Neural progenitor cell (in vitro differentiated cells): ENCODE data around the gene WASHC4. TPM values are rescaled to one million over a fixed set of nuclear protein-coding genes. Genes with fewer than 3 reads are reported as not detected.
A peak's percentile ranks its signal among the peaks of the same experiment; 100 is the strongest.

Source experiments
- DNase-seq: peaks from one replicate; pipeline ENCODE4 v3.0.0-alpha.2; 2016; ENCODE audit warnings: low spot score
- H2AFZ ChIP-seq: fragments of 200-600 bp; sonication (generic); replicated peaks from 2 replicates; pipeline ENCODE4 v1.6.1; 2016; ENCODE audit warnings: antibody characterized with exemption
- H3F3A ChIP-seq: fragments of 200-600 bp; sonication (generic); 2 replicates; pipeline ENCODE4 v1.6.1; 2016; ENCODE audit warnings: antibody characterized with exemption, low read depth
- H3K27ac ChIP-seq: fragments of 200-600 bp; sonication (generic); 2 replicates; pipeline ENCODE4 v1.5.1; 2016; ENCODE audit warnings: mild to moderate bottlenecking
- H3K27me3 ChIP-seq: fragments of 200-600 bp; sonication (generic); 2 replicates; pipeline ENCODE4 v1.6.1; 2016; ENCODE audit warnings: mild to moderate bottlenecking, moderate library complexity
- H3K36me3 ChIP-seq: fragments of 200-600 bp; sonication (generic); 2 replicates; pipeline ENCODE4 v1.5.1; 2016
- H3K4me1 ChIP-seq: fragments of 200-600 bp; sonication (generic); 2 replicates; pipeline ENCODE4 v1.6.1; 2016; ENCODE audit warnings: mixed run types
- H3K4me2 ChIP-seq: fragments of 200-600 bp; sonication (generic); 2 replicates; pipeline ENCODE4 v1.6.1; 2016
- H3K4me3 ChIP-seq: fragments of 200-600 bp; sonication (generic); 2 replicates; pipeline ENCODE4 v1.5.1; 2016
- H3K79me2 ChIP-seq: fragments of 200-600 bp; sonication (generic); 2 replicates; pipeline ENCODE4 v1.6.1; 2016; ENCODE audit warnings: low read depth
- H3K9ac ChIP-seq: fragments of 200-600 bp; sonication (generic); 2 replicates; pipeline ENCODE4 v1.6.1; 2016
- H3K9me3 ChIP-seq: fragments of 200-600 bp; sonication (generic); 2 replicates; pipeline ENCODE4 v1.5.1; 2016; ENCODE audit warnings: low read depth
- H4K20me1 ChIP-seq: fragments of 200-600 bp; sonication (generic); 2 replicates; pipeline ENCODE4 v1.6.1; 2016; ENCODE audit warnings: low read depth
- H3K27ac Mint-ChIP-seq: 3 replicates; pipeline ENCODE4 v1.8.0; 2021; ENCODE audit warnings: mixed read lengths
- H3K27me3 Mint-ChIP-seq: 2 replicates; pipeline ENCODE4 v1.8.0; 2022; ENCODE audit warnings: low read depth, mild to moderate bottlenecking, inconsistent platforms, moderate library complexity, mixed read lengths; ENCODE audit not compliant: insufficient read depth
- H3K36me3 Mint-ChIP-seq: 3 replicates; pipeline ENCODE4 v1.8.0; 2021; ENCODE audit warnings: mixed read lengths
- H3K4me1 Mint-ChIP-seq: 3 replicates; pipeline ENCODE4 v1.8.0; 2021; ENCODE audit warnings: mixed read lengths
- H3K4me3 Mint-ChIP-seq: 3 replicates; pipeline ENCODE4 v1.8.0; 2021; ENCODE audit warnings: mild to moderate bottlenecking, moderate library complexity, mixed read lengths
- H3K9me3 Mint-ChIP-seq: 3 replicates; pipeline ENCODE4 v1.8.0; 2020; ENCODE audit warnings: mixed read lengths
- CTCF ChIP-seq: fragments of 200-600 bp; sonication (generic); IDR thresholded peaks from 2 replicates; pipeline ENCODE4 v1.5.1; 2017; ENCODE audit warnings: antibody characterized with exemption, mild to moderate bottlenecking
- EZH2 ChIP-seq: fragments of 200-600 bp; sonication (generic); IDR thresholded peaks from 2 replicates; pipeline ENCODE4 v1.6.1; 2017; ENCODE audit warnings: antibody characterized with exemption, mild to moderate bottlenecking, moderate library complexity
- EZH2phosphoT487 ChIP-seq: fragments of 200-600 bp; sonication (generic); IDR thresholded peaks from 2 replicates; pipeline ENCODE4 v1.6.1; 2017; ENCODE audit warnings: antibody characterized with exemption
- total RNA-seq: library from RNA; depleted of rRNA; stranded (reverse); fragments of >200 nt; gene quantifications from 2 replicates; pipeline ENCODE4 v1.2.3, GENCODE V29; 2015; ENCODE audit warnings: low replicate concordance

Gene WASHC4
- total RNA-seq, 1 donor from 2014 or later = 81.1 TPM

DNA sequence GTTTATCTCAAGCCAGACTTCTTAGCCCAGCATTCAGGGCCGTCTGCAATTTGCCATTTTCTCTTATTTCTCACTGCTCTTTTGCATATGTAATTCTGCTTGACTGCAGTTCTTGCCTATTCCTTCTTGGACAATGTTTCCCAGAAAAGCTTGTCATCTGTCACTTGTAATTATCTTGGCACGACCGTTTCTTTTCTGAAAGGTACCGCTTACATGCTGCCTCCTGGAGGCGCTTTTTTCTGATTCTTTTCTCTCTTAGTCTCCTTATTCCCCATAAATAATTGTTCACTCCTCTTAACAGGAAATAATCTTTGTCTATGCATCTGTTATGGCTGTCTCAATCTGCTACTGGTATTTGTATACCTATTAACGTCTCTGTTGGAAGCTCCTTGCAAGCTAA, 22.0 kb upstream of the WASHC4 start:
- Histone ChIP-seq H3K27ac (no peak overlapping the region), H4K20me1 (no peaks in the 10 kb centered on the region), H3K9me3 (no peaks in the 10 kb centered on the region), H3F3A (peaks cover 12% of the 10 kb centered on the region), H3K27me3 (peaks cover 39% of the 10 kb centered on the region), H3K79me2 (no peaks in the 10 kb centered on the region), H3K9ac (no peak overlapping the region), H2AFZ (no peak overlapping the region), H3K4me2 (no peak overlapping the region), H3K4me1 (peaks cover 8% of the 10 kb centered on the region), H3K4me3 (no peak overlapping the region), H3K36me3 (no peaks in the 10 kb centered on the region)
- no peaks in the 10 kb centered on the region for H3K36me3 Mint-ChIP-seq
- TF ChIP-seq EZH2 (no peak), CTCF (no peak), EZH2phosphoT487 (no peak)
- H3K9me3 Mint-ChIP-seq = peaks cover 8% of the 10 kb centered on the region
- H3K4me3 Mint-ChIP-seq = peak overlapping the region; percentile 52
- peaks cover 10% of the 10 kb centered on the region for H3K4me1 Mint-ChIP-seq
- peaks cover 11% of the 10 kb centered on the region for H3K27me3 Mint-ChIP-seq
- DNase-seq = no peak
- H3K27ac Mint-ChIP-seq = no peak overlapping the region

DNA sequence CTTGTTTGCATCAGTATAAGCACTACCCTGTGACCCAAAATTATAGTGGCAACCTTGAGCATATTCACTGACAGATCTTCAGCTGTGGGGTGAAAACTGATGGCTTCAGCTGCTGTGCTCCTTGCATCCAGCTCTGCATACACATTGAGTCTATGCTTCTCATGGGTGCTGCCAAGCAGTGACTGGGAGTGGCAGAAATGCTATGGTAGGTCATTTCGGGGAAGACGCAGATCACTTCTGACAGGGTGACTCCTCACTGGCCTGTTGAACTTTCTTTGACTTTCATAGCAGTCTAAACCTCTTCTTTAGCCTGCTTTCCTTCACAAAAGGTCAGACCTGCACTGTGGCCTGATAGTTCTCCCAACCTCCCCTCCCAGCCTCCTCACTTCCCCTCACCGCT, 17.7 kb upstream of the WASHC4 start:
- H3K36me3 ChIP-seq = no peaks in the 10 kb centered on the region
- no peaks in the 10 kb centered on the region for H3K9me3 ChIP-seq
- no peak for DNase-seq
- peaks cover 17% of the 10 kb centered on the region for H3F3A ChIP-seq
- no peak overlapping the region for H3K27ac ChIP-seq
- Mint-ChIP-seq H3K27ac (no peak overlapping the region), H3K36me3 (peaks cover 1% of the 10 kb centered on the region), H3K9me3 (peaks cover 16% of the 10 kb centered on the region), H3K27me3 (peaks cover 9% of the 10 kb centered on the region), H3K4me1 (peaks cover 10% of the 10 kb centered on the region), H3K4me3 (no peak overlapping the region)
- H3K9ac ChIP-seq = no peak overlapping the region
- no peak overlapping the region for H3K4me3 ChIP-seq
- no peaks in the 10 kb centered on the region for H4K20me1 ChIP-seq
- TF ChIP-seq EZH2phosphoT487 (no peak), CTCF (no peak), EZH2 (no peak)
- H3K79me2 ChIP-seq = no peaks in the 10 kb centered on the region
- H3K4me1 ChIP-seq = peaks cover 5% of the 10 kb centered on the region
- H3K27me3 ChIP-seq = peaks cover 8% of the 10 kb centered on the region
- H2AFZ ChIP-seq = peak overlapping the region; percentile 14
- no peak overlapping the region for H3K4me2 ChIP-seq

GRCh38 chr12:105090361-105090760, 17.2 kb upstream of the WASHC4 start:
- H3K27me3 Mint-ChIP-seq = peaks cover 11% of the 10 kb centered on the region
- H3K4me3 ChIP-seq = no peak overlapping the region
- peaks cover 1% of the 10 kb centered on the region for H3K36me3 Mint-ChIP-seq
- no peak for DNase-seq
- TF ChIP-seq EZH2phosphoT487 (no peak), EZH2 (no peak), CTCF (no peak)
- no peaks in the 10 kb centered on the region for H4K20me1 ChIP-seq
- peaks cover 10% of the 10 kb centered on the region for H3K4me1 Mint-ChIP-seq
- peaks cover 20% of the 10 kb centered on the region for H3K9me3 Mint-ChIP-seq
- no peak overlapping the region for H3K27ac Mint-ChIP-seq
- peaks cover 3% of the 10 kb centered on the region for H3K27me3 ChIP-seq
- H3F3A ChIP-seq = peaks cover 15% of the 10 kb centered on the region
- H3K4me2 ChIP-seq = no peak overlapping the region
- H3K36me3 ChIP-seq = no peaks in the 10 kb centered on the region
- no peak overlapping the region for H3K4me3 Mint-ChIP-seq
- no peak overlapping the region for H3K27ac ChIP-seq
- H3K79me2 ChIP-seq = no peaks in the 10 kb centered on the region
- no peak overlapping the region for H2AFZ ChIP-seq
- no peaks in the 10 kb centered on the region for H3K9me3 ChIP-seq
- H3K4me1 ChIP-seq = peaks cover 5% of the 10 kb centered on the region
- no peak overlapping the region for H3K9ac ChIP-seq
